ENCODE results near the gene RPP30. TPM values are rescaled to one million over a fixed set of nuclear protein-coding genes. Genes with fewer than 3 reads are reported as not detected.

The RPP30 gene
- 55.0 and 56.6 TPM in 2 replicates for total RNA-seq (2014; rRNA removed)
- polyA plus RNA-seq (2012) = 39.4 TPM

DNA sequence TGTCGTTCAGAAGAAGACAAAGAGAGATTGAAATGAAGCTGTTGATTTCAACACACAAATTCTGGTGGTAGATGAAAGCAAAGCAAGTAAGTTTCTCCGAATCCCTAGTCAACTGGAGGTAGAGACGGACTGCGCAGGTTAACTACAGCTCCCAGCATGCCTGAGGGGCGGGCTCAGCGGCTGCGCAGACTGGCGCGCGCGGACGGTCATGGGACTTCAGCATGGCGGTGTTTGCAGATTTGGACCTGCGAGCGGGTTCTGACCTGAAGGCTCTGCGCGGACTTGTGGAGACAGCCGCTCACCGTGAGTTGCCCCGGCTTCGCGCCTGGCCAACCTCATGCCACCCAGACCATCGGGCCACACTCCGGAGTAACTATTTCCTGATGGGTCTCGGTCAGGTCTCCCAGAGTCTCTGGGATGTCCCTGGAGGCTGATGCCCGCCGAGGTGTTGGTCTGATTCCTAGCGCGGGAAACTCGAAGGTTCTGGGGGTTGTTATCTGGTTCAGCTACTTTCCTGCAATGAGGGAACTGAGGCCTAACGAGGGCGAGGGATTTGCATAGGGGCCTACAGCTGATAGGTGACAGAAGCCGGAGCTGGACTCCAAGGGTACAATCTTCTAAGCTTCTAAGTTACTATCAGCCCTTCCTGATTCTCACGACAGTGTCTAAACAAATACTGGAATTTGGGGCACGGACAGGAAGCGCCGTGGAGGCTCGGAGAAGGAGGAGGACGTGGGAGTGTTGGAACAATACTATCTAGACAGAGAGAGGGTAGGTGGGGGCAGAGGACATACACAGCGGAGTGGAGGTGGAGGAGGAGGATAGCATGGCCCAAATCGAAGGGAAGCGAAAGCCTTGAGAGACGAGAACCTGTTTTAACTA lies at the start of gene RPP30:
Gene RPP30, plus strand, starts transcription at position 209 of the 882 bp plus-strand sequence. Its CDS starts 13 bp downstream, at position 222.
- peak; percentile 77 for DNase-seq (ENCODE audit: low read depth)

DNA sequence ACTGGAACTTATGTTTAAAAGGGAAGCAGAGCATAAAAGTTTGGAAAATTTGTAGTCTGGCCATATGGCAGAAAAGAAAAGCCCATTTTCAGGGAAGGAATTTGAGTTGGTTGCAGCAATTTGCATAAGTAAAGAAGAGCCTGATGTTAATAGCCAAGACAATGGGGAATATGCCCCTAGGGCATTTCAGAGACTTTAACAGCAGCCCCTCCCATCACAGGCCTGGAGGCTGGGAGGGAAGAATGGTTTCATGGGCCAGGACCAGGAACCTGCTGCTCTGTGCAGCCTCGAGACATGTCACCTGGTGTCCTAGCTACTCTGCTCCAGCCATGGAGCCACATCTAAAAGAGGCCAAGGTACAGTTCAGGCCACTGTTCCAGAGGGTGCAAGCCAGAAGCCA lies 49.3 kb upstream of the RPP30 start:
- DNase-seq (ENCODE audit: low read depth) = no peak

DNA sequence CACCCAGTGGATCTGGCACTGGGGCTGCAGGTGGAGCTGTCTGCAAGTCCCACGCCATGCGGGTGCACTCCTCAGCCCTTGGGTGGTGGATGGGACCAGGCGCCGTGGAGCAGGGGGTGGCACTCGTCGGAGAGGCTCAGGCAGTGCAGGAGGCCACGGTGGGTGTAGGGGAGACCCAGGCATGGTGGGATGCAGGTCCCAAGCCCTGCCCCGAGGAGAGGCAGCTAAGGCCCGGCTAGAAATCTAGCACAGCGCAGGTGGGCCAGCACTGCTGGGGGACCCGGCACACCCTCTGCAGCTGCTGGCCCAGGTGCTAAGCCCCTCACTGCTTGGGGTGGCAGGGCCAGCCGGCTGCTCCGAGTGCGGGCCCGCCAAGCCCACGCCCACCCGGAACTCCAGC lies 39.7 kb upstream of the RPP30 start:
- DNase-seq (ENCODE audit: low read depth) = no peak

DNA sequence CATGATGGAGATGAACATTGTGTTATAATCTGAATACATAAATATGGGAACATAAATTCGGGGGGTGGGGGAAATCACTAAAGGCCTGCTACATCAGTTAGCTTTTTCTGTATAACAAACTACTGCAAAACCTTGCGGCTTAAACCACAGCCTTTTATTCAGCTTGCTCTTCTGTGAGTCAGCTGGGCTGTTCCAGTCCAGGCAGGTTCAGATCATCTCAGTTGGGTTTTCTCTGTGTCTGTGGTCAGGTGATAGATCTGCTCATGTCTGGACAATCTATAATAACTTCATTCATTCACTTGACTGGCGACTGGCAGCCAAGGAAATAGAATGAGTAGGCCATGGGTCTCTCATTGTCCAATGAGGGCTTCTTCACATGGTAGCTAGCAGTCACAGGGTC lies 37.4 kb upstream of the RPP30 start:
- peak; percentile 54 for DNase-seq (ENCODE audit: low read depth)

DNA sequence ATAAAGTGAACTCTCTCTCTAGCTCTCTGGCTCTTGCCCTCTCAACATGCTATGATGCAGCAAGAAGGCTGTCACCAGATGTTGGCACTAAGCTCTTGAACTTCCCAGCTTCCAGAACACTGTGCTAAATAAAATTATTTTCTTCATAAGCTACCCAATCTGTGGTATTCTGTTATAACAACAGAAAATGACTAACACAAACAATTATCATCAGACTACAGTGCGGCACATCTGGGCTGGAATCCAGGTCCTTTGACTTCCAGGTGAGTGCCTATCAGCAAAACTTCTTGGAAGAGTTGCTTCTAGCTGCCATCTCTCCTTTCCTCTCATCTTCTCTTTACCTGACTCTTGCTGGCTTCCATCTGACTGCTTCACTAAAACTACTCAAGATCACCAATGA lies 34.3 kb upstream of the RPP30 start:
- DNase-seq (ENCODE audit: low read depth) = no peak

DNA sequence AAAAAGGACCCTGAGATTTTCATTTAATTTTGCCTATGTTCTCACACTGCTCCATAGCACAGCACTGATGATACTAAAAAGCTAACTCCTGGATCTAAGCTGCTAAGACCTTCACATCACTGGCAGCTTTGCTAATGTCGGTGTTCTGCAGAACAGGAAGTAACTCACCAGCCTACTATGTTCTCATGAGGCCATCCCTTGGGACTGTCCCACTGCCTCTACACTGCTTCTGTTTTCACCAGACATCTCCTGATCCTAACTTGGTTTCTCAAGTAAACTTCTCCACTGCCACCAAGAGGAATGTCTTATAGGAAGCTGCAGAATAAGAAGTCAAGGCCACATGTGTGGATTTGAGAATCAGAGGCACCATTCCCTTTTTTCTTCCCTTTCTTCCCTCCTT lies 29.0 kb upstream of the RPP30 start:
- no peak for DNase-seq (ENCODE audit: low read depth)

DNA sequence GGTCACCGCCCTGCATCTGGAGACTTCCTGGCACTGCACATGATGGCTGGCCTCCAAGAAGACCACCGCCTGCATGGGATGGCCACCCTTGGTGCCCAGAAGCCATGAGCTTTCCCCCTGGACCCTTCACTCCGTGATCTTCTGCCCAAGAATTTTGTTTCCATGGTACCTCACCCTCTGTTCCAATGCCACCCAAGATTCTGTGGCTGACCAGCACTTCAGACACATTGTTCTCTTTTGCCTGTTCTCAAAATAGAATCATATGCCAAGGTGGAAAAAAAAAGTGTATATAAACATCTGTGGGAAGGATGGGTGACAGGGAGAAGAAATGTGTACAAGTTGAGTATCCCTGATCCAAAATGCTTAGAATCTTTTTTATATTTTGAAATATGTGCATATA lies 26.0 kb upstream of the RPP30 start:
- no peak for DNase-seq (ENCODE audit: low read depth)

DNA sequence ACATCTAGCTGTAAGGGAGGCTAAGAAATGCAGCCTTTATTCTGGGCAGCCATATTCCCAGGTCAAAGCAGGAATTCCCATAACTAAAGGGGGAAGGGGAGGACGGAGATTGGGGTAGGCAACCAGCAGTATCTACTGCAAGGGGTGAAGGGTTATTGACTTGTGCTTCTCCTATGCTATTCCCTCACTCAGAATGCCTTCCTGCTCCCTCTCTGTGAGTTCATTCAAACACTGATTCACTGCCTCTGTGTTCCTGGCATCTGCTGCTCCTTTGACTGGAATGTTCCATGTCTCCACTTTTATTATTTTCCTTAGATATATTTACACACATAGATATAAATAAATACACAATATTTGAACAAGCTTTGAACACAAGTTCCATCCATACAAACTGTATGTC lies 25.0 kb upstream of the RPP30 start:
- peak; percentile 63 for DNase-seq (ENCODE audit: low read depth)

DNA sequence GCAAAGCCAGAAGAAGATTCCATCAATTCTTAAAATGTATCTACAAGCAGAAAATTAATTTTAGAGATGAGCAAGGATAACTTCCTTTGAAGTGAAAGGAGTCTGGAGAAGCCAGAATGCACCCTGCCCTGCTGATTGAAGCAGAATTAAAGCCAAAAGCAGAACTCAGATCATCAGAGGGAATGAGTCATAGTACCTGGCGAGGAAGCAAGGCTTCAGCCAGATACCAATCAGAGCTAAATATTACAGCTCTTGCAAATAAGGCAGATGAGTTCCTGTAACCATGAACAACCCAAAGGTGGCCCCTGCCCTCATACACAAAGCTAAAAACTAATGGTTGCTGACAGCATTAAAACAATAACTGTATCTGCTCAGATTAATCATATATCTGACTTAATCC lies 24.3 kb upstream of the RPP30 start:
- DNase-seq (ENCODE audit: low read depth) = peak; percentile 59

DNA sequence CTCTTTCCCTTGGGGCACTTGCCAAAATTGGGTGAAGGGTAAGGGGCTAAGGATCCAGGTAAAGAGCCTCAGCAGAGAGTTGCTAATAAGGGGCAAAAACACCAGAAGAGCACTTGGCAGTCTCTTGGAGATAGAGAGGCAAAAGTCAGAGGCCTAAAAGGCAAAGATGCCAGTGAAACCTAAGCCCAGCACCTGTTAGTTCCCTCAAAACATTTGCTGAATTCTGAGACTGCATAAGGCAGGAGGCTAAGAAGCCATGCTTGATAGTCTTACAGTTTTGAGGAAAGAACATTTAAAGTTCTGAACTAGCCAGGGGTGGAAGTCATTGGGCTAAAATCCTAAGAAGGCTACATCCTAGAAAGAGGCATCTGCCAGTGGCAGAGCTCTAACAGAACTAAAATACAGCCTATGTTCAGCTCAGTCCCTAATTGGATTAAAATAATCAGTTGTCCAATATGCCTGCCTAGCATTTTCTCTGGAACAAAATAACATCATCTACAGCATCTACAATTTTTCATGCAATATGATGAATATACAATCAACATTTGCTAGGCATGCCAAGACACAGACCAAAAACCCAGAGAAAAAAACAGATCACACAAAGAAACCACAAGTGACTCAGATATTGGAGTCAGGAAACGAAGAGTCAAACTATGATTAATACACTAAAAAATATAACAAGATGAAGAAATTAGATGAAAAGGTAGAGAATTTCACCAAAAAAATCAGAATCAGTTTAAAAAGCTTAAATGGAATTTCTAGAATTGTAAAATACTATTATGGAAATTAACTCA lies 21.6 kb upstream of the RPP30 start:
- peak; percentile 85 for DNase-seq (ENCODE audit: low read depth)

DNA sequence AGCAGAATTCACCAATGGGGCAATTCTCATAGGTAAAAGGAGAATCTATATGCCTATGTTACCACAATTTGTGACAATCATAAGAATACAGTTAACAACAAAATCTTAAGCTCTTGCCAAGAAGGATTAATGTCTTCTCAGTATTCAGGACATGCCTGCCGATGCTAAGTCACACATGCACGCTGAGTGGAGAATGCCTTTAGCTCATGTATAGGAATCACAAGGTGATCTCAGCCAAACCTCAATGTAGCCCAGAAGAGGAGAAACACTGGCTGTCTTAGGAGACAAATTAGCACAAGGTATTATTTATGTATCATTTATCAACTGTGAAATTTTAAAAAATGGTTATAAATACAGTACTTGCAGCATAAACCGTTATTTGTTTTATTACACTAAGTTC lies 16.6 kb upstream of the RPP30 start:
- no peak for DNase-seq (ENCODE audit: low read depth)

DNA sequence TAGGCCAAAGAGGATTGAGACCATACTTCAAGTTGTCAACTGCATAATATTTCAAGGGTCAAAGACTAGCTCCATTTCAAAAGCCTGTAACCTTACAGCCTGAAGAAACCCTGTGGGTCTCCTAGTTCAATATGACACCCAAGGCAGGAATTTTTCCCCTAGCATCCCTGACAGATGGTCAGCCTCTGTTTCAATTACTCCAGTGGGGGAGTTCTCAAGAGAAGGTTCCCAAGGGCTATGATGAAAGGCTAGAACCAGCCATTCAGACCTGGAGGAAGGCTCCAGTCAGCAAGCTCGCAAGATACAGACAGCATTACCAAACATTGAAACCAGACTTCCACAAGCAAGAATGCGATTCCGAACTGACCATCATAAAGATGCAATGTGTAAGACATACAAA lies 15.5 kb upstream of the RPP30 start:
- peak; percentile 71 for DNase-seq (ENCODE audit: low read depth)

DNA sequence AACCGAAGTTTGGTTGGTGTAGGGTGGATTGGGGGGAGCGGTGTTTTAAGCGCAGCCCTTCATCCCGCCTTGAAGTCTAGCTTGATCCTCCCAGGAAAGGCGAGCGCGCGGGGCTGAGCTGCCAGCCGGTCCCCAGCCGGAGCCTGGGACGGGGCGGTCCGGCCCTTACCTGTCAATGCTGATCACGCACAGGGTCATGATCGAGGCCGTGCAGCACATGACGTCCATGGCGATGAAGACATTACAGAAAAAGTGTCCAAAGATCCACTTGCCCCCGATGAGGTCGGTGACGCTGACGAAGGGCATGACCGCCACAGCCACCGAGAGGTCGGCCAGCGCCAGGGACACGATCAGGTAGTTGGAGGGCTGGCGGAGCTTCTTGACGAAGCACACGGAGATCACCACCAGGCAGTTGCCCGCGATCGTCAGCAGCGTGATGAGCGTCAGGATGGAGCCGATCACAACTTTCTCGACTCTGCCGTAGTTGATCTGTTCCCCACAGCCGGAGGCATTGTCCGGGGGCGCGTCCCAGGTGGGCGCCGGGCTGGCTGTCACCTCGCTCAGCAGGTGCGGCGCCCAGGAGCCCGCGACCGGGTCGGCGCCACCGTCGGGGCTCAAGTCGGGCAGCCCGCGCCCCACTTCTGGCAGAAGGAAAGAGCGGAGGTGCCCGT lies 14.7 kb upstream of the RPP30 start:
- no peak for DNase-seq (ENCODE audit: low read depth)

DNA sequence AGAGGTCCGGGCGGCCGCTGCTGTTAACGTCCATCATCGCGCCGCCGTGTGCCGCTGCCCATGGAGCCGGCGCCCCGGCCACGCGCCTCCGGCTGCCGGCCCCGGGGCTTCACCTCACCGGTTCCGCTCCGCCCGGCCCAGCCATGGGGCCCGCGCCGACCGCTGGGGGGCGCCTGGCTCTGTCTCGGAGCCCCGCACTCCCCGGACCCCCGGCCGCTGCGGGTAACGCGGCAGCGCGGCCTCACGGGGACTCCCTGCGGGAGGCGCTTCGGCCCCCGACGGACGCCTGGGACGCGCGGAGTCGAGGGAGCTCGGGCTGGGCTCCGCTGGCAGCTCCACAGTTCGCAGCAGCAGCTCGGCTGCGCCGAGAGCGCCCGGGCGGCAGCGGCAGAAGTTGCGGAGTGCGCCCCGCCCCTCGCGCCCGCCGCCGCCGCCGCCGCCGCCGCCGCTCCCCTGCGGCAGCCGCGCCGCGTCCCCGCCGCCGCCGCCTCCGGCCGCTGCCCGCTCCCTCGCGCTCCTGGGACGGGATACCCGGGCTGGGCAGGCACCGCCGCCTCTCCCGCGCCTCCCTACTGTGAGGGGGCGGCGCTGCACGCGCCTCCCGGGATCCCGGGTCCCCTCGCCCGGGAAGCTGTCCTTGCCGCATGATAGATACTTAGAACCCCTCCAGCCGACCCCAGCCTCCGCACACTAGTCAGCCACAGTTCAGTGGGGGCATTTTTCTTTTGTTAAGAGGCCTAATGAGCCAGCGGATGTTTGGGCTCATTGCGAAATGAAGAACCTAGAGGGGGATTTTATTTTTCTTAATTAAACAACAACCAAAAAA lies 13.9 kb upstream of the RPP30 start, which contains the start of gene HTR7:
Gene HTR7, minus strand, starts transcription at position 405 of the 826 bp plus-strand sequence. Its CDS starts 368 bp downstream, at position 37.
- peak; percentile 58 for DNase-seq (ENCODE audit: low read depth)

DNA sequence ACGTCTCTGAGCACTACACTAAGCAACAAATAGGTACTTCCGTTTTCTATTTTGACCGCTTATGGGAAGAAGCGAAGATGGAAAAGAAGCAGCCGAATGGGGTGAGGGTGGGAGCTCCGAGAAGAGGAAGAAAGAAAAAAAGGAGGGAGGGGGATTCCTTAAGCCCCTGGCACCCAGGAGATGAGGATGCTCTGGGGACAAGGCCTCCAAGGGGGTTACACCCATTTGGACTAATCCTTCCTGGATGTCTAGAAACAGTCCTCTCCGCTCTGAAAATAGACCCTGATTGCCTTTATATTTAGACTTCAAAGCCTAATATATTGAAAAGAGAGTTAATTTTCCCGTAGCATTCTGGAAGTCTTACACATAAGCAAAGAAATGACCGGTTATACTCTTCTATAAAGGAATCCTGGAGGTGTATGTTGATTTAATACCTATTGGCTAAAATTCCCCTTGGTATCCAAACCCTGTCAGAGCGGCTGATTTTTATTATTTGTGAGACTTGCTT lies 13.3 kb upstream of the RPP30 start:
- no peak for DNase-seq (ENCODE audit: low read depth)

DNA sequence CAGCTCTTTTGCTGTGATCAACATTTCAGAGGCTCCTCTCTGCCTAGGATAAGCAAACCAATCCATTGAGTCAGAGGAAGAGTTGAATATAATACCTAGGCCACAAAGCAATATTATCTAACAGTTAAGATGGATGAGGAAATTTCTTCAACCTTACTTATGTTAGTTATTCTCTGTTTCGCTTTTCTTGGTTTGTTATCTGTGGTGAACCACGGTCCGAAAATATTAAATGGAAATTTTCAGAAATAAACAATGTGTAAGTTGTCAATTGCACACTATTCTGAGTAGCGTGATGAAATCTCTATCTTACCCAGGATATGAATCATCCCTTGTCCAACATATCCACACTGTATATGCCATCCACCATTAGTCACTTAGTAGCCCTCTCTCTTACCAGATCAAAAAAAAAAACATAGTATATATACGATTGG lies 12.4 kb upstream of the RPP30 start:
- peak; percentile 86 for DNase-seq (ENCODE audit: low read depth)

DNA sequence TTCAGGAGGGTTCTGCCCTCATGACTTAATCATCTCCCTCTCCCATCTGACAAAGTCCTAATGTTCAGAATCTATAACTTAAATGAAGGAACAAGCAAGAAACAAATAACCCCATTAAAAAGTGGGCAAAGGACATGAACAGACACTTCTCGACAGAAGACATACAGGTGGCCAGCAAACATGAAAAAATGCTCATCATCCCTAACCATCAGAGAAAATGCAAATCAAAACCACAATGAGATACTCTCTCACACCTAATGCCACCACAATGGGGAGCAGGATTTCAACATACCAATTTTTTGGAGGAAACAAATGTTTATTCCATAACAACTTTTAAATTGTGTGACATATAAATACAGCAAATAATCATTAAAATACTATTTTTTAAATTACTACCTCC lies 11.0 kb upstream of the RPP30 start:
- no peak for DNase-seq (ENCODE audit: low read depth)

DNA sequence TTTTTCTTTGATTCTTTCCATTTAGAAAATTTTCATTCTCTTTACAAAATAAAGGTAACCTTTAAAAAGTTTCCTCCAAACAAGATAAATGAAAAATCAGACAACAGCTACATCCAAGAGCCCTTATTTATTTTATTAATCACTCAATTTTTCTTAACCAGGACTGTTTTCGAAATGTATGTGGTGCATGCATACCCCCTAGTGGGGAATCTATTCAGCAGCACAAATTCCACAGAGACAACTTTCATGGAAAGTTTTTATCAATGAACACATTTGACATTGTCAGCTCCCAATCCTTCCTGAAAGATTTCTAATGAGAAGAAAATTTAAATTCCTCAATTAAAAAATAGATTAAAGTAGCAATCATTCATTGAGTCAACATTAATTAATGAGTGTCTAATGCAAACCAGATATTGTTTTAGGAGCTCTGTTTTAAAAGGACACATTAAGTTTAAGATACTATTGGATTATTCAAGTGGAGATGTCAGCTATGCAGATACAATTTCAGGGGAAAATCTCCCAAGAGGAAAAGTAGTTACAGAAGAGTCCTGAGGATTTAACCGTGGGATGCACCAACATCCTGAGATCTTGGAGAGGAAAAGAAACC lies 8.8 kb upstream of the RPP30 start:
- DNase-seq (ENCODE audit: low read depth) = peak; percentile 54

DNA sequence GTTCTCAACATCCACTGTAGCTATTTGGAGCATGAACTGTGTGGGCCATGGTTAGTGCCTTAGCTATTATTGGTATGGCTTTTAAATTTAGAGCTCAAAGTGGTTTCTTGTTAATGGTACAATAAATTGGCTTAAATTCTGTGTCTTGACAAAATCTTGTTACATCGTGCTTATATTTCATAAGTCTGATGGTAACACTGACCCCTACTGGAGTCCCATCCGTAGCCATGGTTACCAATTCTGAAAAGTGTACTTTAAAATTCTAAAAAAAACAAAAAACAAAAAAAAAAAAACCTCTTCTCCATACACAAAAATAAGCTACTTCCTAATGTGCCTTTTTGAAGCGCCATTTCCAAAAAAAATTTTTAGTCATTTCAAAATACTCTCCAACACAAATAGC lies 6.4 kb upstream of the RPP30 start:
- DNase-seq (ENCODE audit: low read depth) = peak; percentile 52

DNA sequence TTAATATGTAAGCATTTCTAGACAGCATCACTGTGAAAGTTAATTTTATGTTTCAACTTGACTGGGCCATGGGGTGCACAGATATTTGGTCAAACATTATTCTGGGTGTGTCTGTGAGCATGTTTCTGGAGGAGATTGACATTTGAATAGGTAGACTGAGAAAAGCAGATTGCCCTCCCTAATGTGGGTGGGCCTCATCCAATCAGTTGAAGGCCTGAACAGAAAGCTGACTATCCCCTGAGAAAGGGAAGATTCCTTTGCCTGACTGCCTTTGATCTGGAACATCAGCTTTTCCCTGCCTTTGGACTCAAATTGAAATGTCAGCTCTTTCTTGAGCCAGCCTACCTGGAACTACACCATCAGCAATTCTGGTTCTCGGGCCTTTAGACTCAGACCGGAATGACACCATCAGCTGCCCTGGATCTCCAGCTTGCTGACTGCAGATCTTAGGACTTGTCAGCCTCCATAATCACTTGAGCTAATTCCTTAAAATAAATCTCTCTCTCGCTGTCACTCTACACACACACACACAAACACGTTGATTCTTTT lies 5.7 kb upstream of the RPP30 start:
- no peak for DNase-seq (ENCODE audit: low read depth)

Measured in LHCN-M2 (cell line).